ENCODE results near the gene STK32A. TPM values are rescaled to one million over a fixed set of nuclear protein-coding genes. Genes with fewer than 3 reads are reported as not detected.
A peak's percentile ranks its signal among the peaks of the same experiment; 100 is the strongest.
"Not testable (repeated sequence)": the region's sequence is repeated elsewhere in the genome, so short reads cannot be mapped to it uniquely, and the experiment has no call there.

The STK32A gene
- total RNA-seq, 2 experiments from 2014 or later: not detected

- Histone ChIP-seq H3K9me3 (ENCODE audit: control insufficient read depth in 1 of 2, insufficient read depth in 1 of 2, low read length in 2 of 2) (no peaks in the 10 kb centered on the region), H3K27me3 (ENCODE audit: control insufficient read depth in 1 of 2, insufficient read depth in 2 of 2, low read length in 2 of 2) (peaks cover 17 to 37% of the 10 kb centered on the region in 2 experiments), H3K4me1 (ENCODE audit: insufficient read depth, low read length) (peaks cover 2% of the 10 kb centered on the region), H3K4me3 (ENCODE audit: low read length) (peak overlapping the region; percentile 16), H3K27ac (ENCODE audit: low read depth in 1 of 2, low read length in 2 of 2) (no peak overlapping the region), H3K36me3 (ENCODE audit: insufficient read depth, low read length) (no peaks in the 10 kb centered on the region)
- peaks cover 4% of the 10 kb centered on the region for H3K4me1 Mint-ChIP-seq (ENCODE audit: low read depth)
- no peak for TF ChIP-seq CTCF (IDR thresholded peaks at IDR 0.05)
- no peaks in the 10 kb centered on the region for H3K36me3 Mint-ChIP-seq (ENCODE audit: low read depth)
- DNase-seq (no peak), ATAC-seq (ENCODE audit: poor library complexity) (no peak)
- POLR2A ChIA-PET: no interaction called here
- H3K27ac Mint-ChIP-seq: no peak overlapping the region
- H3K27me3 Mint-ChIP-seq: peaks cover 71% of the 10 kb centered on the region
- intact Hi-C loops (cut with DNase I, micrococcal nuclease): no loop called here
- CTCF ChIA-PET: no interaction called here
- peak overlapping the region; percentile 21 for H3K4me3 Mint-ChIP-seq
- H3K9me3 Mint-ChIP-seq: peaks cover 3% of the 10 kb centered on the region
Measured at GRCh38 chr5:147234239-147234824, 494 bp upstream of the STK32A start.

- Mint-ChIP-seq H3K27ac (no peak overlapping the region), H3K4me3 (no peak overlapping the region), H3K9me3 (no peaks in the 10 kb centered on the region), H3K4me1 (ENCODE audit: low read depth) (no peaks in the 10 kb centered on the region), H3K36me3 (ENCODE audit: low read depth) (no peaks in the 10 kb centered on the region), H3K27me3 (peaks cover 27% of the 10 kb centered on the region)
- intact Hi-C loops (cut with DNase I, micrococcal nuclease): no loop called here
- ChIA-PET POLR2A (no interaction called here), CTCF (interaction anchor here (2.1 kb wide), 1 partner anchor 11 kb away, joined by 6 read pairs; no protein-coding TSS in a partner anchor)
- Histone ChIP-seq H3K36me3 (ENCODE audit: insufficient read depth, low read length) (no peaks in the 10 kb centered on the region), H3K27ac (ENCODE audit: low read depth in 1 of 2, low read length in 2 of 2) (no peak overlapping the region), H3K4me3 (ENCODE audit: low read length) (no peak overlapping the region), H3K27me3 (ENCODE audit: control insufficient read depth in 1 of 2, insufficient read depth in 2 of 2, low read length in 2 of 2) (peaks cover under 1 to 11% of the 10 kb centered on the region in 2 experiments), H3K4me1 (ENCODE audit: insufficient read depth, low read length) (no peaks in the 10 kb centered on the region), H3K9me3 (ENCODE audit: control insufficient read depth in 1 of 2, insufficient read depth in 1 of 2, low read length in 2 of 2) (no peaks in the 10 kb centered on the region)
- ATAC-seq (ENCODE audit: poor library complexity) (no peak), DNase-seq (no peak)
- no peak for TF ChIP-seq CTCF (IDR thresholded peaks at IDR 0.05)
Measured at GRCh38 chr5:147240266-147240985, 5.6 kb downstream of the STK32A start.

- H3K36me3 ChIP-seq (ENCODE audit: insufficient read depth, low read length); H3K4me3 ChIP-seq (ENCODE audit: low read length); H3K4me1 Mint-ChIP-seq (ENCODE audit: low read depth); H3K27ac Mint-ChIP-seq; H3K9me3 Mint-ChIP-seq; H3K4me1 ChIP-seq (ENCODE audit: insufficient read depth, low read length); H3K9me3 ChIP-seq (ENCODE audit: control insufficient read depth in 1 of 2, insufficient read depth in 1 of 2, low read length in 2 of 2); CTCF ChIA-PET; H3K27me3 Mint-ChIP-seq; H3K27ac ChIP-seq (ENCODE audit: low read depth in 1 of 2, low read length in 2 of 2); H3K36me3 Mint-ChIP-seq (ENCODE audit: low read depth); H3K27me3 ChIP-seq (ENCODE audit: control insufficient read depth in 1 of 2, insufficient read depth in 2 of 2, low read length in 2 of 2); H3K4me3 Mint-ChIP-seq; ATAC-seq (ENCODE audit: poor library complexity); intact Hi-C loops (cut with DNase I, micrococcal nuclease); DNase-seq; POLR2A ChIA-PET: not testable (repeated sequence)
Measured at GRCh38 chr5:147243238-147243637, 8.4 kb downstream of the STK32A start.

Data from CD4-positive, alpha-beta T cell (primary cell).